GM19395 (cell line): ENCODE results near the gene SLX4IP.

Experiments used
- ATAC-seq: cut with Tn5 transposase; IDR thresholded peaks from one replicate; pipeline ENCODE4 v1.9.1; 2021; ENCODE audit warnings: mild to moderate bottlenecking, moderate library complexity; ENCODE audit not compliant: unreplicated experiment

Gene SLX4IP

GRCh38 chr20:10547276-10548114 is 112.4 kb downstream of the SLX4IP start:
- no peak for ATAC-seq

GRCh38 chr20:10549511-10549910 is 114.4 kb downstream of the SLX4IP start:
- no peak for ATAC-seq

GRCh38 chr20:10550204-10551118 is 115.4 kb downstream of the SLX4IP start:
- ATAC-seq = no peak

GRCh38 chr20:10551732-10552724 is 116.9 kb downstream of the SLX4IP start:
- ATAC-seq = peak; percentile 69

- peak; percentile 48 for ATAC-seq
These were observed 118.3 kb downstream of the SLX4IP start for GRCh38 chr20:10553326-10553984.

GRCh38 chr20:10554285-10554684 is 119.2 kb downstream of the SLX4IP start:
- no peak for ATAC-seq

- ATAC-seq = no peak
These were observed 120.3 kb downstream of the SLX4IP start for GRCh38 chr20:10555393-10555792.

GRCh38 chr20:10555865-10556308 is 120.8 kb downstream of the SLX4IP start:
- no peak for ATAC-seq

- ATAC-seq = no peak
These were observed 121.5 kb downstream of the SLX4IP start for GRCh38 chr20:10556519-10557083.

GRCh38 chr20:10557685-10558084 is 122.6 kb downstream of the SLX4IP start:
- no peak for ATAC-seq

- peak; percentile 88 for ATAC-seq
These were observed 123.6 kb downstream of the SLX4IP start for GRCh38 chr20:10558635-10559187.

GRCh38 chr20:10559266-10559665 is 124.2 kb downstream of the SLX4IP start:
- ATAC-seq = no peak

GRCh38 chr20:10560686-10561085 is 125.6 kb downstream of the SLX4IP start:
- no peak for ATAC-seq

- no peak for ATAC-seq
These were observed 126.2 kb downstream of the SLX4IP start for GRCh38 chr20:10561302-10561701.

- no peak for ATAC-seq
These were observed 127.8 kb downstream of the SLX4IP start for GRCh38 chr20:10562899-10563298.

GRCh38 chr20:10563935-10564492 is 128.9 kb downstream of the SLX4IP start:
- ATAC-seq = no peak

GRCh38 chr20:10565191-10565921 is 130.3 kb downstream of the SLX4IP start:
- no peak for ATAC-seq
